Germinal center (tissue), 1 donor: ENCODE data around the gene LAMA3.

ENCODE experiments used
- DNase-seq: peaks from one replicate; pipeline ENCODE4 v3.0.0; 2012; ENCODE audit warnings: mixed read lengths, low spot score

The LAMA3 gene

DNA sequence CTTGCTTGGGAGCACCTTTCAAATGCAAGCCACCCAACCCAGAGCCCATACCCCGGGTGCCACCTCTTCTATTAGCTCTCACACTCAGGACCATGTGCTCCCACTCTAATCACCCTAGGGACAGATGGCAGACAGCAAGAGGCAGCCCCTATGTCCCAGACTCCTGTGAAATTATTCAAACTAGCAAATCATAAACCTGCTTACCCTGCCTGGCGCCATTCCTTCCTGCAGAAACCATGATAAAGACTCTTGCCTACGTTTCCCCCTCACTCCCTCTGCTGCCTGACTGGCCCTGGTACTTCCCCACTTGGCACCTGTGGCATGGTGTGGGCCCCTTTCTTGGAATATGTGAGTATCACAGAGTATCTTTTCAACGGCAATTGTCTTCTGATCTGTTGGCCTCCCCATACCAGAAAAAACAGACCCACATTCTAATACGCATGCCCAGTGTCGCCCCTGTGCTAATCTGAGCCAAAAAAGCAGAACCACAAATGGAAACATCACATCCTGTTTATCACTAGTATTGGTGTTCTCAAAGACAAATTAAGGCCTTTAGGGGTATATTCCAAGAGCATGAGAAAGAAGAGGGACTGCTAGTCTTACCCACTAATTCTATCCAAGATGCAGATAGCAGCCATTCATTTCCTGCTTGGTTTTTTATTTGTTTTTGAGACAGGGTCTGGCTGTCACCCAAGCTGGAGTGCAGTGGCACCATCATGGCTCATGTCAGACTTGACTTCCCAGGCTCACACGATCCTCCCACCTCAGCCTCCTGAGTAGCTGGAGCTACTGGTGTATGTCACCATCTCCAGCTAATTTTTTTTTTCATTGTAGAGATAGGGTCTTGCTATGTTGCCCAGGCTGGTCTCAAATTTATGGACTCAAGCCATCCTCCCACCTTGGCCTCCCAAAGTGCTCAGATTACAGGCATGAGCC lies 281.2 kb downstream of the LAMA3 start:
- DNase-seq, result peak; percentile 58

DNA sequence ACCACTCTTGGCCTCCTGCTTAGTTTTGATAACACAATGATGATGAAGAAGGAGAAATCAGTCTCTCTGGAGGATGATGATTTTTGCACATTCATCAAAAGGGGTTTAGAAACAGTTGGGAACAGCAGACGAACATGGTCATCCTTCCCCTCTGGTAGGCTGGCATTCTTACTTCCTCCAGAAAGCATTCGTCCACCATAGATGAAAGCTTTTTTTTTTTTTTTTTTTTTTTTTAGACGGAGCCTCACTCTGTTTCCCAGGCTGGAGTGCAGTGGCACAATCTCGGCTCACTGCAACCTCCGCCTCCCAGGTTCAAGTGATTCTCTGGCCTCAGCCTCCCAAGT lies 281.8 kb downstream of the LAMA3 start:
- DNase-seq, result no peak

- DNase-seq, result no peak
Measured at GRCh38 chr18:23971666-23972230, 282.5 kb downstream of the LAMA3 start.

GRCh38 chr18:23972453-23972852 lies 283.2 kb downstream of the LAMA3 start:
- no peak for DNase-seq

DNA sequence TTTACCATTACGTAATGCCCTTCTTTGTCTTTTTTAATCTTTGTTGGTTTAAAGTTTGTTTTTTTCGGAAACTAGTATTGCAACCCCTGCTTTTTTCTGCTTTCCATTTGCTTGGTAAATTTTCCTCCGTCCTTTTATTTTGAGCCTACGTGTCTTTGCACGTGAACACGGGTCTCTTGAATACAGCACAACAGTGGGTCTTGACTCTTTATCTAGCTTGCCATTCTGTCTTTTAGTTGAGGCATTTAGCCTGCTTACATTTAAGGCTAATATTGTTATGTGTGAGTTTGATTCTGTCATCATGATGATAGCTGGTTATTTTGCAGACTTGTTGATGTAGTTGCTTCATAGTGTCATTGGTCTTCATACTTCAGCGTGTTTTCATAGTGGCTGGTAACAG lies 287.9 kb downstream of the LAMA3 start:
- no peak for DNase-seq

DNA sequence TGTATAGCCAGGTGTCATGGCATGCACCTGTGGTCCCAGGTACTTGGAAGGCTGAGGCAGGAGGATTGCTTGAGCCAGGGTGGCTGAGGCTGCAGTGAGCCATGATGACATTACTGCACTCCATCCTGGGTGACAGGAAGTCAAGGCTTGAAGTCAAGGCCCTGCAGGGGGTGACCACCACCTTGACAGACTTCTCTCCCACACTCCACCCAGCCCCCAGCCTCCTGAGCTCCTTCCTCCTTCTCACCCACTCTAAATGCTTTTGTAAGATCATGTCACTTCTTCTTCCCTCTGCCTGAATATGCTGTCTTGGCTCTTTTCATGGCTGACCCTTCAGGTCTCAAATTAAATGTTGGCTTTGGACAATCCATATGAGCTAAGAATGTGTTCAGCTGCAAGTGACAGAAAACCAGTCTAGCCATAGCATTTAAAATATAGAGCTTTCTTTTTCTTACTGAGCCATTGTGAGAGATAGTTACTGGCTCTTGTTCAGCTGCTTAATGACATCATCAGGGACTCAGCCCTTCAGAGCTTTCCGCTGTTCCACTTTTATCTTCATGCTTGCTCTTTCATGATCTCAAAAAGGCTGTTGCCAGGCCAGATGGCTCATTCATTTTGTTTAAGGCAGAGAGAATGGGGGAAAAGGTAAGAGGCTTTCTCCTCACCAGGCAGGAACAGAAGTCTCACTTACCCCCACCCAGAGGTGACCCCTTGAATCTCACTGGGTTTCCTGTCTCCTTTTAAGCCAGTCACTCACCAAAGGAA lies 288.6 kb downstream of the LAMA3 start:
- no peak for DNase-seq

GRCh38 chr18:23981369-23981980 lies 292.2 kb downstream of the LAMA3 start:
- DNase-seq, result peak; percentile 44

DNA sequence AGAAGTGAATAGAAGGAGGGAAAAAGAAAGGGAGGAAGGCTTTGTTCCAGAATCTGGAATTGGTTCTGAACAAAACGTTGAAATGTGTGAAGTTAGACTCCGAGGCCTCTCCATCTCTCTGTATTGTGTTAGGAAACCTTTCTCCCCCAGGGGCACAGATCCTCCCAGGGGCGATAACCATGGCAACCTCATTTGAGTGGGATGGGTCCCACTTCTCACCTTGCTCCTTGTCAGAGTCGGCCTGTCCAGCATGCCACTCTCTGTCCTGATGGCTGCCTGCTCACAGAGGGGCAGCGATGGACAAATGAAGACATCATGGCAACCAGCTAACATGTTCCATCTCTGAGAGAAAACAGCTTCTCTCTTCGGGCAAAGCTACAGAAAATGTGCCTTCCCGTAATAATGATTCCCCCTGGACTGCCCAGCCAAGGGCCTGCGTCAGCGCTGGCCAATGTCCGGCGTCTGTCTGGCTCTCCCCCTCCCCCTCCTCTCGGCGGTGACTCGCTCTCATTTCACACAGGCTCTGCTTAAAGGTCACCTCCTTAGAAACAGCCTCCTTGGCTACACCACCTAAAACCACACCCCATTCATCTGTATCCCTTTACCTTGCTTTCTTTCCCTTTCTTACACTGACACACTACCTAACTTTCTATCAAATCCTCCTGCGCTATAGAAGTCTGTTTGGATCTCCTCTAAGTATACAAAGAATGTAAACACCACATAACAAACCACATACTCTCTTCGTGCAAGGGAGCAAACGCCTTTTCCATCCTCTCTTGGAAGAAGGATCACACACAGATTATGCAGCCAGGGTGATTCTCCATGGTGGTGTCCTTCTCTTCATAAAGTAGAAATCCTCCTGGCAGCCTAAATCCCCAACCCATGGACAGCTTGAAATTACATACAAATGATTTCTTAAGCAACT lies 293.2 kb downstream of the LAMA3 start:
- no peak for DNase-seq

- no peak for DNase-seq
Measured at GRCh38 chr18:23983112-23983511, 293.9 kb downstream of the LAMA3 start.

DNA sequence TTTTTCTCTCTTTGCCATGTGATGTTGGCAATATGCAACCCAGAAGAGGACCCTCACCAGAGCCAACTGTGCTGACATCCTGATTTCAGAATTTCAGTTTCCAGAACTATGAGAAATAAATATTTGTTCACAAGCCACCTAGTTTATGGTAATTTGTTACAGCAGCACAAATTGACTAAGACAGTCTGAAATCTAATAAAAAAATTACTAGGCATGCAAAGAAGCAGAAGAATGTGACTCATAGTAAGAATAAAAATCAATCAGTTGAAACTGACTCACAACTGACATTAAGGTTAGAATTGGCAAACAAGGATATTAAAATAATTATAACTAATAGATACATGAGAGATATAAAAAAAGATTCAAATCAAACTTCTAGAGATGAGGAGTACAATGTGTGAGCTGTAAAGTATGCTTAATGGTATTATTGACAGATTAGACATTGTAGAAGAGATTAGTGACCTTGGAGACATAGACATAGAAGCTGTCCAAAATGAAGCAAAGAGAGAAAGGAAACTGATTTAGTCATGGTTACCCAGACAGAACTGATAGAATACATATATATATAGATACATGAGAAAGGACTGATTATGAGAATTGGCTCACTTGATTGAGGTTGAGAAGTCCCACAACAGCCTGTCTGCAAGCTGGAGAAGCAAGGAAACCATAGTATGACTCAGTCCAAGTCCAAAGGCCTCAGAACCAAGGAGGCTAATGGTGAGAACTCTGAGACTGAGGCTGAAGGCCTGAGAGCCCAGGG lies 297.5 kb downstream of the LAMA3 start:
- DNase-seq, result no peak

GRCh38 chr18:23990474-23991410 lies 301.5 kb downstream of the LAMA3 start:
- DNase-seq, result no peak

GRCh38 chr18:23992089-23992940 lies 303.1 kb downstream of the LAMA3 start:
- DNase-seq, result no peak

GRCh38 chr18:23992941-23993280 lies 303.7 kb downstream of the LAMA3 start:
- no peak for DNase-seq

DNA sequence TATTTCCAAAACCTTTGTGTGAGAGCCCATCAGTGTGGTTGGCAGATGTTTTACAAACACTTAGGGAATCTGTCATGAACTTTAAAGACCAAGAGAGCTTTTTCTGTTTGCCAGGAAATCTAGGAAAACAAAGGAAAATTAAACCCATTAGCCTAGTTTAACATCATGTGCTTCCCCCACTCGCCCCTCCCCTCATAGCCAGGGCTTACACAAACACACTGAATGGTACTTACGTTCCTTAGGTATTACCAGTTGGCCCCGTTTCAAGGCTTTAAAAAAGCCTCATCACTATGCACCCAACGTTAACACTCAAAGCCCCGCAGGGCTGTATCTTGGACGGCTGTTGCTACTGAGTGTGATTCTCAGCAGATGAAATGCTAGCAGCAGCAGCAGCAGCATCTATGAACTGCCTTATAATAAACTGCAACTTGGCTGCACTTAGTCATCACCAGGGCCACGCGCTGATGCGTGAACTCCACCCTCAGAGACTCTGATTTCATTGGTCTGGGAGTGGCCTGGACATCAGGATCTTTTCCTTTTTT lies 305.2 kb downstream of the LAMA3 start:
- DNase-seq, result no peak

DNA sequence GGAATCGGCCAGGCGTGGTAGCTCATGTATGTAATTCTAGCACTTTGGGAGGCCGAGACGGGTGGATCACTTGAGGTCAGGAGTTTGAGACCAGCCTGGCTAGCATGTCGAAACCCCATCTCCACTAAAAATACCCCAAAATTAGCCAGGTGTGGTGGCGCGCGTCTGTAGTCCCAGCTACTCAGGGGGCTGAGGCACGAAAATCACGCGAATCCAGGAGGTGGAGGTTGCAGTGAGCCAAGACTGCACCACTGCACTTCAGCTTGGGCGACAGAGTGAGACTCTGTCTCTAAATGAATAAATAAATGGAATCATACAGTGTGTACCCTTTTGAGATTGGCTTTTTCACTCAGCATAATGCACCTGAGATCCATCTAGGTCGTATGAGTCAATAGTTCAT lies 305.9 kb downstream of the LAMA3 start:
- DNase-seq, result no peak

DNA sequence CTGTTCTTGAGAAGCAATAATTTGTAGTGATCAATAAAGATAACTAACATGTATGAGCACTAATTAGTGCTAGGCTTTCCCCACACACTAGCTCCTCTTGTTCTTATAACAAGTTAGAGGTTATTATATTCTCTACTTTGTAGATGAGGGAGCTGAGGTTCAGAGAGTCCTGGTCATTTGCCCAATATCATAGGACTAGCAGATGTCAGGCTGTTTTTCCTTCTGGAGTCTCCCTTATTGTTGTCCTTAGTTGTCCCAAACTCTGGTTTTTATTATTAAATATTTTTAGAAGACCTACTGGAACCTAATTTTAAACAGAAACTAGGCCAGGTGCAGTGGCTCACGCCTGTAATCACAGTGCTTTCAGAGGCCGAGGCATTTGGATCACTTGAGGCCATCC lies 308.8 kb downstream of the LAMA3 start:
- no peak for DNase-seq

DNA sequence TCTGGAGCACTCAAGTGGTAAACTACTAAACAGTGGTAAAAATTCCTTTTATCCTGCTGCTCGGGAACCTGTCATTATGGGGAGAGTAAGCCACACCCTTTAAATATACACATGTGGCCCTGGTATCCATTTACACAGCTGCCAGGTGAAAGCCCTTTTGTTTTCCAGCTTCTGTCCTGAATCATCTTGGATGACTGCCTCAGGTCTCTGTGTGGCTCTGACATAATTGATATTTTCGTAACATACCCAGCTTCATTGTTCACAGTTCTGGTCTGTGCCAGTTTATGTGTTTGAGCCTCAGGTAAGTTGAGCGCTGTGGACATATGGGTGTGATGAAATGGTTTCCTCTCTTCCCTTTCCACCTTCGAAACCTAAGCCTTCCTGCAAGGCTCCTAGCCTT lies 309.6 kb downstream of the LAMA3 start:
- no peak for DNase-seq
